Caco-2 (cell line): Measurements from ENCODE around the gene ARHGAP42. TPM values are rescaled to one million over a fixed set of nuclear protein-coding genes. Genes with fewer than 3 reads are reported as not detected.

ENCODE experiments used
- BruUV-seq: library from RNA; stranded (reverse); fragments of 400-500 nt; replicated peaks from 2 replicates; lab custom pipeline; 2021; lab: Mats Ljungman, UMichigan
- CTCF ChIA-PET: fragments of 300-600 bp; sonication (Branson Sonifier 250); formaldehyde crosslinking; loops from one replicate; lab custom pipeline; 2022; ENCODE audit warnings: antibody characterized with exemption; lab: Charles Lee
- POLR2A ChIA-PET: fragments of 300-600 bp; sonication (Branson Sonifier 250); formaldehyde crosslinking; loops from one replicate; lab custom pipeline; 2022; ENCODE audit warnings: antibody characterized with exemption; lab: Charles Lee
- DNase-seq, 2 experiments: peaks; one replicate each; pipeline versions ENCODE4 v3.0.0 to v3.0.0-alpha.2; 2020 to 2022
- H3K27me3 ChIP-seq: replicated peaks from 2 replicates; pipeline ENCODE4 v1.6.0; 2011; ENCODE audit warnings: low read length; ENCODE audit not compliant: control insufficient read depth, insufficient read depth
- H3K36me3 ChIP-seq: 2 replicates; pipeline ENCODE4 v1.5.1; 2011; ENCODE audit warnings: low read length; ENCODE audit not compliant: control insufficient read depth, insufficient read depth
- H3K4me1 ChIP-seq: fragments of 250-450 bp; sonication (Bioruptor Pico); 2 replicates; pipeline ENCODE4 v1.5.1; 2020; ENCODE audit warnings: mild to moderate bottlenecking
- H3K4me3 ChIP-seq: 2 replicates; pipeline ENCODE4 v1.5.1; 2011; ENCODE audit warnings: low read depth, mild to moderate bottlenecking, control low read depth, low read length
- H3K9me3 ChIP-seq: fragments of 250-450 bp; sonication (Bioruptor Pico); 2 replicates; pipeline ENCODE4 v1.5.1; 2020; ENCODE audit warnings: mild to moderate bottlenecking, moderate library complexity
- H3K27ac Mint-ChIP-seq: one replicate; pipeline ENCODE4 v1.8.0; 2022; ENCODE audit warnings: mixed read lengths; ENCODE audit not compliant: unreplicated experiment
- H3K27me3 Mint-ChIP-seq: one replicate; pipeline ENCODE4 v1.8.0; 2022; ENCODE audit warnings: mixed read lengths; ENCODE audit not compliant: insufficient read depth, unreplicated experiment
- H3K36me3 Mint-ChIP-seq: one replicate; pipeline ENCODE4 v1.8.0; 2022; ENCODE audit warnings: mild to moderate bottlenecking, mixed read lengths; ENCODE audit not compliant: insufficient read depth, unreplicated experiment
- H3K4me1 Mint-ChIP-seq: one replicate; pipeline ENCODE4 v1.8.0; 2022; ENCODE audit warnings: low read depth, mixed read lengths; ENCODE audit not compliant: unreplicated experiment
- H3K4me3 Mint-ChIP-seq: one replicate; pipeline ENCODE4 v1.8.0; 2022; ENCODE audit warnings: mild to moderate bottlenecking, moderate library complexity, mixed read lengths; ENCODE audit not compliant: unreplicated experiment
- H3K9me3 Mint-ChIP-seq: one replicate; pipeline ENCODE4 v1.8.0; 2022; ENCODE audit warnings: mixed read lengths; ENCODE audit not compliant: unreplicated experiment
- intact Hi-C: fragments of 100-400 bp; cut with micrococcal nuclease; formaldehyde crosslinking; loops from one replicate; pipeline ENCODE4 v1.10.0; 2022; ENCODE audit not compliant: unreplicated experiment
- total RNA-seq: library from RNA; stranded (reverse); gene quantifications from 2 replicates; pipeline ENCODE4 v1.2.3, GENCODE V29; 2022
- TF ChIP-seq, protein P1 (sequence below), 2 experiments: fragments of 200-600 bp in 1 of 2; IDR thresholded peaks; 1 replicate in 1 of 2; 2 replicates in 1 of 2; pipeline versions ENCODE4 v1.5.1 to v1.8.0; 2011 to 2022; ENCODE audit warnings: antibody characterized with exemption in 1 of 2, control low read depth in 1 of 2, inconsistent platforms in 1 of 2, low read depth in 1 of 2, low read length in 1 of 2, mild to moderate bottlenecking in 1 of 2, moderate library complexity in 1 of 2; ENCODE audit not compliant: insufficient read depth in 1 of 2, severe bottlenecking in 1 of 2, unreplicated experiment in 1 of 2

ARHGAP42 gene
- total RNA-seq, 1 experiment from 2014 or later = 8.4 TPM

DNA sequence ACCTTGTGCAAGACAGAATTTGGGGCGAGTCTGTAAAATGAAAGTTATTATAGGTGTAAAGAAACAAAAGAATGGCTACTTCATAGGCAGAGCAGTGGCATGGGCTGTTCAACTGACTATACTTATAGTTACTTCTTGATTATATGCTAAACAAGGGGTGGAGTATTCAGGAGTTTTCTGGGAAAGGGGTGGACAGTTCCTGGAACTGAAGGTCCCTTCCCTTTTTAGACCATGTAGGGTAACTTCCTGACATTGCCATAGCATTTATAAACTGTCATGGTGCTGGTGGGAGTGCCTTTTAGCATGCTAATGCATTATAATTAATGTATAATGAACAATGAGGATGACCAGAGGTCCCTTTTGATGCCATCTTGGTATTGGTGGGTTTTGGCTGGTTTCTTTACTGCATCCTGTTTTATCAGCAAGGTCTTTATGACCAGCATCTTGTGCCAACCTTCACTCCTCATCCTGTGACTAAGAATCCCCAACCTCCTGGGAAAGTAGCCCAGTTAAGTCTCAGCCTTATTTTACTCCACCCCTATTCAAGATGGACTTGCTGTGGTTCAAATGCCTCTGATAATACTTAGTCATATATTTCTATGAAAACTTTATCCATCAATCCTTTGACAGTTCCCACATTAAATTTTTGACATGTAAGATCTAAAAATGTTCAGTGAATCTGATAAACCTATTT lies 118.6 kb downstream of the ARHGAP42 start:
- no peaks in the 10 kb centered on the region for H3K27me3 Mint-ChIP-seq
- peaks cover 18% of the 10 kb centered on the region for H3K4me1 ChIP-seq
- peaks cover 7% of the 10 kb centered on the region for H3K4me1 Mint-ChIP-seq
- H3K4me3 Mint-ChIP-seq = no peak overlapping the region
- H3K9me3 Mint-ChIP-seq = no peaks in the 10 kb centered on the region
- POLR2A ChIA-PET = no interaction called here
- no TSS peak for BruUV-seq
- no peaks in the 10 kb centered on the region for H3K36me3 Mint-ChIP-seq
- no peak overlapping the region for H3K27ac Mint-ChIP-seq
- no peak overlapping the region for H3K4me3 ChIP-seq
- intact Hi-C loops = no loop called here
- TF ChIP-seq, protein P1, sequence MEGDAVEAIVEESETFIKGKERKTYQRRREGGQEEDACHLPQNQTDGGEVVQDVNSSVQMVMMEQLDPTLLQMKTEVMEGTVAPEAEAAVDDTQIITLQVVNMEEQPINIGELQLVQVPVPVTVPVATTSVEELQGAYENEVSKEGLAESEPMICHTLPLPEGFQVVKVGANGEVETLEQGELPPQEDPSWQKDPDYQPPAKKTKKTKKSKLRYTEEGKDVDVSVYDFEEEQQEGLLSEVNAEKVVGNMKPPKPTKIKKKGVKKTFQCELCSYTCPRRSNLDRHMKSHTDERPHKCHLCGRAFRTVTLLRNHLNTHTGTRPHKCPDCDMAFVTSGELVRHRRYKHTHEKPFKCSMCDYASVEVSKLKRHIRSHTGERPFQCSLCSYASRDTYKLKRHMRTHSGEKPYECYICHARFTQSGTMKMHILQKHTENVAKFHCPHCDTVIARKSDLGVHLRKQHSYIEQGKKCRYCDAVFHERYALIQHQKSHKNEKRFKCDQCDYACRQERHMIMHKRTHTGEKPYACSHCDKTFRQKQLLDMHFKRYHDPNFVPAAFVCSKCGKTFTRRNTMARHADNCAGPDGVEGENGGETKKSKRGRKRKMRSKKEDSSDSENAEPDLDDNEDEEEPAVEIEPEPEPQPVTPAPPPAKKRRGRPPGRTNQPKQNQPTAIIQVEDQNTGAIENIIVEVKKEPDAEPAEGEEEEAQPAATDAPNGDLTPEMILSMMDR (IDR thresholded peaks at IDR 0.05; ENCODE audit: insufficient read depth in 1 of 2, low read depth in 1 of 2, low read length in 1 of 2, severe bottlenecking in 1 of 2, unreplicated experiment in 1 of 2) = no peak
- CTCF ChIA-PET = no interaction called here
- no peaks in the 10 kb centered on the region; the same call in 1 of the 2 replicates for H3K9me3 ChIP-seq
- no peak for DNase-seq
- no peaks in the 10 kb centered on the region for H3K36me3 ChIP-seq
- H3K27me3 ChIP-seq = no peaks in the 10 kb centered on the region

DNA sequence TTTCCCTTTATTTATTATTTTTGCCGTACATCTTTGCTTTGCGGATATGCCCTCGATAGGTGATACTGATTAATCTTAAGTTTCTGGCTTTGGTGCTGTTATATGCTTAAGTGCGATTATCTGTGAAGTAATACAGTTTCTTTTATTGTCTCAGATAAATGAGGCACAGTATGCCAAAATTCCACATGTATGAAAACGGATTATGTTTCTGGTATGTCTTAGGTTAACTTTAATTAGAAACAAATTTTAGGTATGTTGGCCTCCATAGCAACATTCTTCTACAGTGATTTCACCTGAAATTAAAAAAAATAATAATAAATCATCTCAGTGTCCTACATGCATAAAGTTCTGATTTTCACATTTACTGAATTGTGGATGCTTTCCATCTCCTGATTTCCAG lies 119.2 kb downstream of the ARHGAP42 start:
- intact Hi-C loops = no loop called here
- POLR2A ChIA-PET = no interaction called here

DNA sequence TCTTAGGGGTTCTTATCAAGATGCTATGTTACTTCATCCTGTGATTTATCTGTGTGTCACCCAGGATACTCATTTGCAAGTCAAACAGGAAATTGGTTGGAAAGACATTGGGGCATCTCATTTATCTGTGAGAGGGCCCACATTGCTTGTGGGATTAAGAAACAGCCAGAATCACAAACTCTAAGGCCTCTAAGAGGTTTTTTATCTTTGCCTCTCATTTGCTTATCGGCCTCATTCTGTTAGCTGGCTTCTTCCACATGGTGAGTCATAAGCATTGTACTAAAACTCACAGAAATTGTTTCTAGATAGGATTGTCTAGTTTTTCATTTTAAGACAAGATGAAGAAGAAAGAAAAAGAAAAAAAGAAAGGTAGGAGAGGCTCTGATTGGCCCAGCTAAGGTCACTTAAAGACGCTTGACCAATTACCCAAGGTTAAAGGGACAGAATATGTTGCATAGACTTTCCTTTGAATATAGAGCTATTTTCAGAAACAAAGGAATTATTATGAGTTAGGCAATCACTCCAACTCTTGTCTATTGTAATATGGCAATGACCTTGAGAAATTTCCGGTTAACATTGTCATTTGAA lies 121.9 kb downstream of the ARHGAP42 start:
- intact Hi-C loops = loop anchor here (1.0 to 2.0 kb wide), 2 partner anchors 18 to 33 kb away; no protein-coding TSS in a partner anchor
- no TSS peak for BruUV-seq

More for the DNA sequence above, 119.2 kb downstream of the ARHGAP42 start:
- H3K27me3 ChIP-seq = no peaks in the 10 kb centered on the region
- Mint-ChIP-seq H3K4me1 (peaks cover 7% of the 10 kb centered on the region), H3K27ac (no peak overlapping the region), H3K27me3 (no peaks in the 10 kb centered on the region), H3K4me3 (no peak overlapping the region), H3K36me3 (no peaks in the 10 kb centered on the region), H3K9me3 (no peaks in the 10 kb centered on the region)
- no peaks in the 10 kb centered on the region; the same call in 1 of the 2 replicates for H3K9me3 ChIP-seq
- H3K36me3 ChIP-seq = no peaks in the 10 kb centered on the region
- DNase-seq = no peak
- peaks cover 19% of the 10 kb centered on the region for H3K4me1 ChIP-seq
- H3K4me3 ChIP-seq = no peak overlapping the region
- TF ChIP-seq, protein P1 (IDR thresholded peaks at IDR 0.05; ENCODE audit: insufficient read depth in 1 of 2, low read depth in 1 of 2, low read length in 1 of 2, severe bottlenecking in 1 of 2, unreplicated experiment in 1 of 2) = no peak
- CTCF ChIA-PET = no interaction called here
- no TSS peak for BruUV-seq

More for the DNA sequence above, 121.9 kb downstream of the ARHGAP42 start:
- no peaks in the 10 kb centered on the region for H3K36me3 ChIP-seq
- no peaks in the 10 kb centered on the region for H3K27me3 ChIP-seq
- Mint-ChIP-seq H3K36me3 (no peaks in the 10 kb centered on the region), H3K4me1 (peaks cover 21% of the 10 kb centered on the region), H3K4me3 (no peak overlapping the region), H3K27ac (peak overlapping the region; percentile 45), H3K9me3 (no peaks in the 10 kb centered on the region), H3K27me3 (no peaks in the 10 kb centered on the region)
- DNase-seq = peak; percentile 32 to 53
- CTCF ChIA-PET = interaction anchor here (1.0 kb wide), 1 partner anchor 9 kb away, joined by 3 read pairs; no protein-coding TSS in a partner anchor
- TF ChIP-seq, protein P1 (IDR thresholded peaks at IDR 0.05; ENCODE audit: insufficient read depth in 1 of 2, low read depth in 1 of 2, low read length in 1 of 2, severe bottlenecking in 1 of 2, unreplicated experiment in 1 of 2) = no peak
- H3K4me1 ChIP-seq = peaks cover 35% of the 10 kb centered on the region
- H3K9me3 ChIP-seq = no peaks in the 10 kb centered on the region; the same call in 1 of the 2 replicates
- POLR2A ChIA-PET = no interaction called here
- no peak overlapping the region for H3K4me3 ChIP-seq
